C4-2B (cell line): ENCODE data around the gene SHCBP1.

Experiments used
- CTCF ChIP-seq: fragments of 450-650 bp; conservative IDR thresholded peaks from 2 replicates; pipeline ENCODE4 v1.5.1; 2017; ENCODE audit warnings: mild to moderate bottlenecking
- ZFX ChIP-seq: fragments of 450-650 bp; IDR thresholded peaks from 2 replicates; pipeline ENCODE4 v1.6.1; 2017

- TF ChIP-seq CTCF = no peak
- TF ChIP-seq ZFX = no peak
These were observed 14.9 kb downstream of the SHCBP1 start for GRCh38 chr16:46606231-46606630.
